A673 (cell line): ENCODE measurements around the gene PACRG.

Experiments used
- CTCF ChIP-seq: fragments of 300-800, 200-600 bp; sonication (generic); conservative IDR thresholded peaks from 2 replicates; pipeline ENCODE4 v1.5.1; 2017; ENCODE audit warnings: low read depth, mild to moderate bottlenecking, antibody characterized with exemption, low read length, moderate library complexity, mixed read lengths
- EZH2 ChIP-seq: fragments of 200-600 bp; sonication (generic); IDR thresholded peaks from 2 replicates; pipeline ENCODE4 v1.6.1; 2017; ENCODE audit warnings: borderline replicate concordance, low read depth, mild to moderate bottlenecking, mixed read lengths, antibody characterized with exemption, low read length; ENCODE audit not compliant: poor library complexity, severe bottlenecking

GRCh38 chr6:162733489-162733888, 5.7 kb downstream of the PACRG start:
- no peak for TF ChIP-seq CTCF
- no peak for TF ChIP-seq EZH2
